CD4-positive, alpha-beta T cell treated with Interleukin-1 beta for 1 hour (primary cell): ENCODE results near the gene PRSS36.
"Not testable (repeated sequence)": the region's sequence is repeated elsewhere in the genome, so short reads cannot be mapped to it uniquely, and the experiment has no call there.

Source experiments
- DNase-seq, 2 donors: peaks; one replicate each; pipeline ENCODE4 v3.0.0-alpha.2; 2020 to 2022

The PRSS36 gene

GRCh38 chr16:31183432-31184428 lies 33.9 kb upstream of the PRSS36 start:
- no peak for DNase-seq

GRCh38 chr16:31182391-31182790 lies 32.5 kb upstream of the PRSS36 start:
- DNase-seq = no peak

GRCh38 chr16:31181102-31181830 lies 31.4 kb upstream of the PRSS36 start:
- DNase-seq = no peak

- peak; percentile 90 to 93 for DNase-seq
Measured at GRCh38 chr16:31179747-31180459, 30.0 kb upstream of the PRSS36 start, which contains the start of gene FUS. Gene FUS, plus strand, starts transcription at chr16:31180139. Its CDS starts 76 bp downstream, at chr16:31180215.

GRCh38 chr16:31179219-31179746 lies 29.4 kb upstream of the PRSS36 start:
- DNase-seq = no peak

- peak; percentile 33 to 60 for DNase-seq
Measured at GRCh38 chr16:31177136-31177535, 27.3 kb upstream of the PRSS36 start.

- DNase-seq = not testable (repeated sequence)
Measured at GRCh38 chr16:31170048-31170447, 20.2 kb upstream of the PRSS36 start.

- no peak for DNase-seq
Measured at GRCh38 chr16:31168848-31169247, 19.0 kb upstream of the PRSS36 start.

- DNase-seq = no peak
Measured at GRCh38 chr16:31167315-31167714, 17.4 kb upstream of the PRSS36 start.

- peak in 1 of 2 donors; percentile 40 for DNase-seq
Measured at GRCh38 chr16:31157136-31157535, 7.3 kb upstream of the PRSS36 start.

GRCh38 chr16:31150976-31151375 lies 1.1 kb upstream of the PRSS36 start:
- DNase-seq = not testable (repeated sequence)

GRCh38 chr16:31149332-31149731 lies 534 bp downstream of the PRSS36 start:
- DNase-seq = no peak

- no peak for DNase-seq
Measured at GRCh38 chr16:31148896-31149295, 970 bp downstream of the PRSS36 start.

- DNase-seq = no peak
Measured at GRCh38 chr16:31148281-31148728, 1.6 kb downstream of the PRSS36 start.

GRCh38 chr16:31147574-31147973 lies 2.3 kb downstream of the PRSS36 start:
- DNase-seq = no peak

GRCh38 chr16:31145398-31145990 lies 4.4 kb downstream of the PRSS36 start:
- no peak for DNase-seq

- not testable (repeated sequence) for DNase-seq
Measured at GRCh38 chr16:31144418-31144817, 5.4 kb downstream of the PRSS36 start.

- no peak for DNase-seq
Measured at GRCh38 chr16:31143694-31144148, 6.1 kb downstream of the PRSS36 start.

- no peak for DNase-seq
Measured at GRCh38 chr16:31143011-31143693, 6.7 kb downstream of the PRSS36 start.

- peak; percentile 99 for DNase-seq
Measured at GRCh38 chr16:31142109-31143010, 7.5 kb downstream of the PRSS36 start.
